ENCODE data around the gene ZNF385D. TPM values are rescaled to one million over a fixed set of nuclear protein-coding genes. Genes with fewer than 3 reads are reported as not detected.
A peak's percentile ranks its signal among the peaks of the same experiment; 100 is the strongest.

ZNF385D gene
- polyA plus RNA-seq, 1 of the 3 experiments (the other 2 are of a cell fraction), result 1.8 TPM

GRCh38 chr3:21435871-21436270 is 315.1 kb downstream of the ZNF385D start:
- Histone ChIP-seq H3K9me2 (no peaks in the 10 kb centered on the region), H3K79me2 (ENCODE audit: insufficient read depth) (no peaks in the 10 kb centered on the region), H3K27ac (ENCODE audit: low read depth in 2 of 2, low read length in 1 of 2) (no peak overlapping the region), H3K4me2 (no peak overlapping the region), H3K27me3 (ENCODE audit: insufficient read depth) (no peaks in the 10 kb centered on the region), H3K9ac (no peak overlapping the region), H2AFZ (ENCODE audit: low read depth) (no peak overlapping the region), H3K36me3 (replicated peaks in 1 of 2; ENCODE audit: control insufficient read depth in 1 of 2, insufficient read depth in 2 of 2, low read length in 1 of 2) (no peaks in the 10 kb centered on the region), H3F3A (replicated peaks; ENCODE audit: insufficient read depth) (no peaks in the 10 kb centered on the region), H3K9me3 (no peaks in the 10 kb centered on the region), H3K4me1 (ENCODE audit: control insufficient read depth in 1 of 2, insufficient read depth in 2 of 2, low read depth in 1 of 2, low read length in 1 of 2) (peaks cover 0 to 2% of the 10 kb centered on the region in 2 experiments; a peak in 1 of 4 replicates), H3K4me3 (ENCODE audit: low read depth in 2 of 2, low read length in 1 of 2) (no peak overlapping the region), H4K20me1 (ENCODE audit: insufficient read depth) (no peaks in the 10 kb centered on the region)
- CTCF ChIA-PET, result no interaction called here
- POLR2A ChIA-PET, result no interaction called here
- no peak for DNase-seq
- TF ChIP-seq MXI1 (IDR thresholded peaks at IDR 0.05; ENCODE audit: low read depth, low read length) (no peak), JUND (IDR thresholded peaks at IDR 0.05) (peak; percentile 97), POLR2AphosphoS5 (IDR thresholded peaks at IDR 0.05; ENCODE audit: low read depth, low read length) (peak; percentile 81; the same call in 1 of the 2 replicates), ELF1 (IDR thresholded peaks at IDR 0.05) (no peak; the same call in 1 of the 2 replicates), FOSL2 (IDR thresholded peaks at IDR 0.05; ENCODE audit: borderline replicate concordance, low read depth) (peak; percentile 98), RCOR1 (IDR thresholded peaks at IDR 0.05; ENCODE audit: low read length) (no peak), USF1 (IDR thresholded peaks at IDR 0.05; ENCODE audit: borderline replicate concordance, low read depth) (no peak), CHD2 (IDR thresholded peaks at IDR 0.05; ENCODE audit: low read length, partially characterized antibody) (no peak), IRF3 (IDR thresholded peaks at IDR 0.05; ENCODE audit: low read depth, low read length) (no peak), EP300 (IDR thresholded peaks at IDR 0.05; ENCODE audit: borderline replicate concordance in 1 of 2, low read depth in 1 of 2, low read length in 1 of 2) (peak; percentile 8 to 89; a peak in 2 of 4 replicates), YY1 (IDR thresholded peaks at IDR 0.05; ENCODE audit: low read depth) (no peak), RXRA (IDR thresholded peaks at IDR 0.05; ENCODE audit: borderline replicate concordance, low read depth) (peak; percentile 82), RAD21 (IDR thresholded peaks at IDR 0.05; ENCODE audit: low read length) (no peak), FOXJ3 (CRISPR knock-in tag; IDR thresholded peaks at IDR 0.05) (no peak), TEAD4 (IDR thresholded peaks at IDR 0.05; ENCODE audit: borderline replicate concordance, insufficient read depth) (peak; percentile 79; the same call in 1 of the 2 replicates), MEF2A (IDR thresholded peaks at IDR 0.05; ENCODE audit: borderline replicate concordance, low read depth) (peak; percentile 76; the same call in 1 of the 2 replicates), NFIC (IDR thresholded peaks at IDR 0.05; ENCODE audit: borderline replicate concordance) (peak; percentile 99), TCF12 (IDR thresholded peaks at IDR 0.05) (peak; percentile 99)
- TF ChIP-seq, protein P1, sequence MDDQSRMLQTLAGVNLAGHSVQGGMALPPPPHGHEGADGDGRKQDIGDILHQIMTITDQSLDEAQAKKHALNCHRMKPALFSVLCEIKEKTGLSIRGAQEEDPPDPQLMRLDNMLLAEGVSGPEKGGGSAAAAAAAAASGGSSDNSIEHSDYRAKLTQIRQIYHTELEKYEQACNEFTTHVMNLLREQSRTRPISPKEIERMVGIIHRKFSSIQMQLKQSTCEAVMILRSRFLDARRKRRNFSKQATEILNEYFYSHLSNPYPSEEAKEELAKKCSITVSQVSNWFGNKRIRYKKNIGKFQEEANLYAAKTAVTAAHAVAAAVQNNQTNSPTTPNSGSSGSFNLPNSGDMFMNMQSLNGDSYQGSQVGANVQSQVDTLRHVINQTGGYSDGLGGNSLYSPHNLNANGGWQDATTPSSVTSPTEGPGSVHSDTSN (IDR thresholded peaks at IDR 0.05), result peak; percentile 94
- TF ChIP-seq, protein P2, sequence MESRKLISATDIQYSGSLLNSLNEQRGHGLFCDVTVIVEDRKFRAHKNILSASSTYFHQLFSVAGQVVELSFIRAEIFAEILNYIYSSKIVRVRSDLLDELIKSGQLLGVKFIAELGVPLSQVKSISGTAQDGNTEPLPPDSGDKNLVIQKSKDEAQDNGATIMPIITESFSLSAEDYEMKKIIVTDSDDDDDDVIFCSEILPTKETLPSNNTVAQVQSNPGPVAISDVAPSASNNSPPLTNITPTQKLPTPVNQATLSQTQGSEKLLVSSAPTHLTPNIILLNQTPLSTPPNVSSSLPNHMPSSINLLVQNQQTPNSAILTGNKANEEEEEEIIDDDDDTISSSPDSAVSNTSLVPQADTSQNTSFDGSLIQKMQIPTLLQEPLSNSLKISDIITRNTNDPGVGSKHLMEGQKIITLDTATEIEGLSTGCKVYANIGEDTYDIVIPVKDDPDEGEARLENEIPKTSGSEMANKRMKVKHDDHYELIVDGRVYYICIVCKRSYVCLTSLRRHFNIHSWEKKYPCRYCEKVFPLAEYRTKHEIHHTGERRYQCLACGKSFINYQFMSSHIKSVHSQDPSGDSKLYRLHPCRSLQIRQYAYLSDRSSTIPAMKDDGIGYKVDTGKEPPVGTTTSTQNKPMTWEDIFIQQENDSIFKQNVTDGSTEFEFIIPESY (IDR thresholded peaks at IDR 0.05; ENCODE audit: borderline replicate concordance, low read depth), result peak; percentile 87
- TF ChIP-seq, protein P3, sequence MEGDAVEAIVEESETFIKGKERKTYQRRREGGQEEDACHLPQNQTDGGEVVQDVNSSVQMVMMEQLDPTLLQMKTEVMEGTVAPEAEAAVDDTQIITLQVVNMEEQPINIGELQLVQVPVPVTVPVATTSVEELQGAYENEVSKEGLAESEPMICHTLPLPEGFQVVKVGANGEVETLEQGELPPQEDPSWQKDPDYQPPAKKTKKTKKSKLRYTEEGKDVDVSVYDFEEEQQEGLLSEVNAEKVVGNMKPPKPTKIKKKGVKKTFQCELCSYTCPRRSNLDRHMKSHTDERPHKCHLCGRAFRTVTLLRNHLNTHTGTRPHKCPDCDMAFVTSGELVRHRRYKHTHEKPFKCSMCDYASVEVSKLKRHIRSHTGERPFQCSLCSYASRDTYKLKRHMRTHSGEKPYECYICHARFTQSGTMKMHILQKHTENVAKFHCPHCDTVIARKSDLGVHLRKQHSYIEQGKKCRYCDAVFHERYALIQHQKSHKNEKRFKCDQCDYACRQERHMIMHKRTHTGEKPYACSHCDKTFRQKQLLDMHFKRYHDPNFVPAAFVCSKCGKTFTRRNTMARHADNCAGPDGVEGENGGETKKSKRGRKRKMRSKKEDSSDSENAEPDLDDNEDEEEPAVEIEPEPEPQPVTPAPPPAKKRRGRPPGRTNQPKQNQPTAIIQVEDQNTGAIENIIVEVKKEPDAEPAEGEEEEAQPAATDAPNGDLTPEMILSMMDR (IDR thresholded peaks at IDR 0.05), result no peak
- TF ChIP-seq, protein P4, sequence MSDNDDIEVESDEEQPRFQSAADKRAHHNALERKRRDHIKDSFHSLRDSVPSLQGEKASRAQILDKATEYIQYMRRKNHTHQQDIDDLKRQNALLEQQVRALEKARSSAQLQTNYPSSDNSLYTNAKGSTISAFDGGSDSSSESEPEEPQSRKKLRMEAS (IDR thresholded peaks at IDR 0.05; ENCODE audit: low read depth), result 0 out of 2 replicates have a peak, but pooled peaks have one; percentile 30
- 34% methylated on average over 2 of the region's 2 CpGs for WGBS (ENCODE audit: low lambda C conversion rate)

Measured in SK-N-SH (cell line).